ENCODE data around the gene FBXW10.
A peak's percentile ranks its signal among the peaks of the same experiment; 100 is the strongest.
"Not testable (repeated sequence)": the region's sequence is repeated elsewhere in the genome, so short reads cannot be mapped to it uniquely, and the experiment has no call there.

Gene FBXW10

DNA sequence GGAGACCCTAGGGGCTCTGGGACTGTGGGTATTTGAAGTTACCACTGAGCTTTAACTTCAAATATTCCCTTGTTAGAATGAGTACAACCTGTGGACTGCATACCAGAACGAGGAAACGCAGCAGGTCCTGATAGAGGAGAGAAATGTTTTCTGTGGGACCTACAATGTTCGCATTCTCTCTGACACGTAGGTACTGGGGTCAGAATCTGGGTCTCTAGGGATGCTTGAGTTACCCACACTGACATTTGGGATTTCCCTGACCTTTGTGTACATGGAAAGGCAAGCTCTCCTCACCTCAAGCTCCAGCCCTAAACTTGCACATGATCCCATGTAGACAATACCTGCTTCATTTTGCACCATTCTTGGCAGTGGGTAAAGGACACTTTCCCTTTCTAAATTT, 12.1 kb downstream of the FBXW10 start:
- not testable (repeated sequence) for DNase-seq

- DNase-seq: not testable (repeated sequence)
These were observed 13.7 kb downstream of the FBXW10 start for GRCh38 chr17:18757368-18758044.

- DNase-seq: not testable (repeated sequence)
These were observed 14.5 kb downstream of the FBXW10 start for GRCh38 chr17:18758344-18758743.

- DNase-seq: not testable (repeated sequence)
These were observed 16.4 kb downstream of the FBXW10 start for GRCh38 chr17:18760221-18760620.

GRCh38 chr17:18770572-18770971, 26.7 kb downstream of the FBXW10 start:
- not testable (repeated sequence) for DNase-seq

DNA sequence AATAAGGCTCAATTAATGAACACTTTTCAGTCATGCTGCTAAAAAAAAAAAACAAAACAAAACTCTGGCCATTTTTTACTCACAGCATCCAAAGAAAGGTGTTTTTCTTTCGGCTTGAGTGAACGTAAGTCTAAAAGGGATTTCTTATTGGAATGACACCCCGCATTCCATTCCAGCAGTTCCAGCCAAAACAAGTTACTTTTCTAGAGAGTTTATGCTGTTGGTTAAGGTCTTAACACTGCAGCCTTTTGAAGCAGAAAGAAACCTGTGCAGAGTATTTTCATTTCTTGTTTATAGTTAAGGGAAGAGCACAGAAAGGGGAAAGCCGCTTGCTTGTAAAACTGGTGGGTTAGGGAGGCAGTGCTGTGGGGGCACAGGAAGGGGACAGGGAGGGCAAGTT, 27.2 kb downstream of the FBXW10 start:
- DNase-seq: not testable (repeated sequence)

- no peak for DNase-seq
These were observed 28.6 kb downstream of the FBXW10 start for GRCh38 chr17:18772471-18772870.

DNA sequence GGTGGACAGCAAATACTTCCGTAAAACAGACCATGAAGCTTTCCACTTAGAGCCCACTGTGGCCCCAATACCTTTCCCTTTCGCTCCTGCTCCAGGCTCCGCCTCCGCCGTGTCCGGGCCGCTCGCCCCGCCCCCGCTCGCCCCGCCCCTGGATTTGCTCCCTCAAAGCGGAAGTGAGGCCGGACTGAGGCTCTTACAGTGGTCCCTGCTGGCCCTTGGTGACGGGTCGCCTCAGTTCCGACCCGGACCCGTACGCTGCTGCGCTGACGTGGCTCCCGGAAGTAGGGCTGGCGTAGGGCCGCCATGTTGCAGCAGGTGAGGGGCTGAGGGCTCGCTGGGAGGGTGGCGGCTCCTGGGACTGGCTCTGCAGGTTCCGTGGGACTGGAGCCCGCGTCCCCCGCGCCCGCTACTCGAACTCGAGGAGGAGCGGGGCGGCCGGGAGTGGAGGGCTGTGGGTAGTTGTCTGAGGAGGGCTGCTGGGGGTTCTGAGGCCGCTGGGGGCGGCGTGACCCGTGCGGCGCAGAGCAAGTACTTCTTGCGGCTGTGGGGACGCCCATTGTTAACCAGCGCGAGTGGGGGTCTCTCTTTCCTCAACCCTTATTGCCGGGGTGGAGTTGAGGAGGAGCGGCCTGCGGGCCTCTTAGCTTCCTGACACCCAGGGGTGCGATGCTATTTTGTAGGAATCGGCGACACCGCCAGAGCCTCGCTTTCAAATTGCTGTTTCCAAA, 37.3 kb downstream of the FBXW10 start, which contains the start of gene TVP23B:
TSS of gene TVP23B (plus strand) at position 193 of the 728 bp plus-strand sequence. CDS start at position 304, 111 bp downstream.
- peak; percentile 96 for DNase-seq

- DNase-seq: not testable (repeated sequence)
These were observed 38.0 kb downstream of the FBXW10 start for GRCh38 chr17:18781805-18782204.

GRCh38 chr17:18785933-18786332, 42.1 kb downstream of the FBXW10 start:
- DNase-seq: not testable (repeated sequence)

DNA sequence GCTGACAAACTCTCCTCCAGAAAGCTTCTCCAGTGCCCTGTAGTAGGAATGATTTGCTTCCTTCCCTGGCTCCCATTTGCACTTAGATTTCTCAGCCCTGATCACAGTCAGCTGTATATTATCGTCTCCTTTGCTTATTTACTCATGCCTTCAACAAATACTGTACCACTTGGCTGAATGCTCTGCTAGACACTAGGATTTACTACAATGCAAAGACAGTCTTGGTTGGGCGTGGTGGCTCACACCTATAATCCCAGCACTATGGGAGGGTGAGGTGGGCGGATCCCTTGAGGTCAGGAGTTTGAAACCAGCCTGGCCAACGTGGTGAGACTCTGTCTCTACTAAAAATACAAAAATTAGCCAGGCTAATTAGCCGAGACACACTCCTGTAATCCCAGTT, 43.0 kb downstream of the FBXW10 start:
- DNase-seq: not testable (repeated sequence)

DNA sequence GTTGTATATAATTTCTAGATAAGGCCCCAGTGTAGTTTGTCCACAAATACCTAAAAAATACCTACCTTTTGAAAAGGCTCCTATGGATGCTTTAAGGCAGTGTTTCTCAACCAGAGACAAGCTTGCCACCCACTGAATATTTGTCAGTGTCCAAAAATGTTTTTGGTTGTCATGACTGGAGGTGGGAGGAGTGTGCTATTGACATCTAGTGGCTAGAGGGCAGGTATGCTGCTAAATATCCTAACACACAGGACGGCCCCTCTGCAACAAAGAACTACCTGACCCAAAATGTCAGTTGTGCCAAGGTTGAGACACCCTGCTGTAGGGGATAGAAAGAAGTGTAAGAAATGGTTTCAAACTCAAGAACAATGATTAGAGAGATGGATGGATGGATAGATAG, 47.5 kb downstream of the FBXW10 start:
- not testable (repeated sequence) for DNase-seq

DNA sequence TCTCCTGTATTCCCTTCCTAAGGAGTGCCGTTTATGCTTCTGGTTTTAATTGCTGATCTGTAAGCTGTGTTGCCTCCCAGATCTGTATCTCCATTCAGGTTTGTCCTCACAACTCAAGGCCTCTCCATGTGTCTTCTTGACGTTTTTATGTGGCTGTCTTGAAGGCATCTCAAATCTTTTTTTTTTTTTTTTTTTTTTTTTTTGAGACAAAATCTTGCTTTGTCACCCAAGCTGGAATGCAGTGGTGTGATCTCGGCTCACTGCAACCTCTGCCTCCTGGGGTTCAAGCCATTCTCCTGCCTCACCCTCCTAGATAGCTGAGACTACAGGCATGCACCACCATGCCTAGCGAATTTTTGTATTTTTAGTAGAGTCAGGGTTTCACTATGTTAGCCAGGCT, 51.0 kb downstream of the FBXW10 start:
- DNase-seq: peak; percentile 6

GRCh38 chr17:18796887-18797286, 53.0 kb downstream of the FBXW10 start:
- not testable (repeated sequence) for DNase-seq

DNA sequence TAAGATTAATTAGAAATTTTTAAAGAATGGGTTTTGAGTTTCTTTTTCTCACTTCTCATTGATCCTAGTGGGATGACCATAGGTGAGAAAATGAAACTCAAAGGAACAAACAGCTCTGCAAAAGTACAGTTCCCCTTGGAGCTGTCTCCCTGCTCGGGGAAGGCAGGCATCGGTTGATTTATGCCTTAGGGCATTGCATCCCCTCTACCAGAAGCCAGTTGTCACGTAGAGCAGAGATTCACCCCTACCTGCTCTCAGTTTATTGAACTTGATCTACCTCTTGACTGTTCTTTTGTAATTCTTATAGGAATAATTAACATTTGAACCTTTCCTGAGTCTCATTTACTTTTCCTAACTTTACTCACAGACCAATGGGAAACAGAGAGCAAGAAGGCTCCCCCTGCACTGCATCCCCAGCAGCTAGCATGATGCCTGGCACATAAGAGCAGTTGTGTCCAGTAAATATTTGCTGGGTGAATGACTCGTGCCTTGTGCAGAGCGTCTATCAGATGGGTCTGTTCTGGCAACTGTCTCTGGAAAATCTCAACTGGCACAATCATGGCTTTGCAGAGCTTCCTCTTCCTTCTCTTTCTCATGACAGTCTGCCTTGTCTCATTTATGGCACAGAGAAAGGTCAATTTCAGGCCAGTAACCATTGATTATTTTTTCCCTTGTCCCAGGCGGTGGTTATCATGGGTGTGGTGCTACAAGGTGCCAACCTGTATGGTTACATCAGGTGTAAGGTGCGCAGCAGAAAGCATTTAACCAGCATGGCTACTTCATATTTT, 59.8 kb downstream of the FBXW10 start:
- DNase-seq: not testable (repeated sequence)

- peak; percentile 35 for DNase-seq
These were observed 72.1 kb downstream of the FBXW10 start for GRCh38 chr17:18815924-18816323.

DNA sequence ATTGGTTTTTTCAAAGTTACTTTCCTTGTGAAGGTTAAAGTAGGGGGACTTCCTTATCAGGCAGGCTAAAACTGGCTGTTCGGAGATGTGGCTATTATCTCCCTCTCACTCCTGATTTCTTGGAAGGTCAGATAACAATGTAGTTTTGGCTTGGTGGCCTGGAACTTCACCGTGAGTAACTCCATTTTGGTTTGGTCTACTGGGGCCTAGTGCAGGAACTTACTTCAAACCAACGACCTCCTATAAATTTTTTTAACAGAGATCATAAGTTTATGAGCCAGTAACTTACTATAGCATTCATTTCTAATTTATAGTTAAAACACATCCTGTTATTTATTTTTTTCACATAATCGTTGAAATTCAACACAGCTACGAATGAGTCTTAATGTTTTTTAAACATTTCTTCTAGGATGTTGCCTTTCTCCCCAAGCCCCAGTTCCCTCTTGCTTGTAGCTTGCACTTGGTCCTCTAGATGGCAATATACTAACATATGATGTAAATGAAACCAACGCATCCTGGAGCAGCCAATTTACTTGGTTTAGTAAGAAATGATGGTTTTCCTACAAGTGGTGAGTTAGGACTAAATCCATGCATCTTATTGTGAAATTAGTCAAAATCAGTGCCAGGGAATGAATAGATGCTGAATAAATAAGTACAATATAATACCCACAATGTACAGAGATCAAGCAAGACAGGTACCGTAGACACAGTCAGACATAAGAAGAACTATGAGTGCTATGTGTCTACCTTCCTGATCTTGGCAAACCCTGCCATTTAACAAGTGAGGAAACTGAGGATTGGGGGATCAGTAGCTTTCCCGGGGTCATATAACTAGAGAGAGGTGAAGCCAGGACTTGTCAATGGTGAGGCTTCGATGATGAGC, 72.9 kb downstream of the FBXW10 start:
- peak; percentile 81 for DNase-seq

DNA sequence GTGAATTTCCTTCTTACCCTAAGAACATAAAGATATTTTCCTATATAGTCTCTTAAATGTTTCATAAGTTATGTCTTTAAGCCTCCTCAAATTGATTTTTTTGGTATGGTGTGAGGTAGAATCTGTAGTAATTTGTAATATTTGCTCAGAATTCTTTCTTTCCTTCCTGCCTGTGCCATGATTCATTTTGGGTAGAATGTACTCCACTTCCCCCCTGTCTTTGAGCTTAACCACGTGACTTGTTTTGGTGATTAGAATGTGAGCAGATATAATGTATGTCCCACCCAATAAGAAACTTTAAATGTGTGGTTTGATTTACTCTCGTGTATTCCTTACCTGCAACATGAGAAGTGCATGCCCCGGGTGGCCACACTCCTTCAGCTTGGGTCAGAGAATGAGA, 77.6 kb downstream of the FBXW10 start:
- not testable (repeated sequence) for DNase-seq

DNA sequence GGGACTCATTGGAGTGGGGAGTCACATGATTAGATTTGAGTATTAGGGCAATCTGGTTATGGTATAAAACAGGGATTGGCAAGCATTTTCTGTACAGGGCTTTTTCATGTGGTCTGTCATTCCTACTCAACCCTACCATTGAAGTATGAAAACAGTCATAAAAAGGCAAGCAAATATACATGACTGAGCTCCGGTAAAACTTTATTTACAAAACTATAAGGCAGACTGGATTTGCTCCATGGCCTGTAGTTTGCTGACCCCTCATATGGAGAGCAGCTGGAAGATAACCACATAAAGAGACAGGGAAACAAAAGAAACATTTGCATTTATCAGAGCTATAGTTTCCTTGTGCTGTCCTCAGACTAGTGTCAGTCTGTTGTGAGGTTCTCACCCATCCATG, 83.8 kb downstream of the FBXW10 start:
- not testable (repeated sequence) for DNase-seq

All from hematopoietic multipotent progenitor cell treated with erythropoietin and hydrocortisone succinate and interleukin-3 and kit ligand, for 8 days (in vitro differentiated cells).